Skeletal muscle cell (primary cell): Measurements from ENCODE around the gene ARMC12.

Source experiments
- DNase-seq: peaks from one replicate; pipeline ENCODE4 v3.0.0-alpha.2; 2010; ENCODE audit warnings: low read depth
- H3K4me3 ChIP-seq: 2 replicates; pipeline ENCODE4 v1.5.1; 2011; ENCODE audit warnings: low read depth, mild to moderate bottlenecking, control low read depth, low read length, moderate library complexity

The ARMC12 gene

GRCh38 chr6:35790683-35791082 is 53.9 kb downstream of the ARMC12 start:
- no peak overlapping the region for H3K4me3 ChIP-seq
- no peak for DNase-seq

DNA sequence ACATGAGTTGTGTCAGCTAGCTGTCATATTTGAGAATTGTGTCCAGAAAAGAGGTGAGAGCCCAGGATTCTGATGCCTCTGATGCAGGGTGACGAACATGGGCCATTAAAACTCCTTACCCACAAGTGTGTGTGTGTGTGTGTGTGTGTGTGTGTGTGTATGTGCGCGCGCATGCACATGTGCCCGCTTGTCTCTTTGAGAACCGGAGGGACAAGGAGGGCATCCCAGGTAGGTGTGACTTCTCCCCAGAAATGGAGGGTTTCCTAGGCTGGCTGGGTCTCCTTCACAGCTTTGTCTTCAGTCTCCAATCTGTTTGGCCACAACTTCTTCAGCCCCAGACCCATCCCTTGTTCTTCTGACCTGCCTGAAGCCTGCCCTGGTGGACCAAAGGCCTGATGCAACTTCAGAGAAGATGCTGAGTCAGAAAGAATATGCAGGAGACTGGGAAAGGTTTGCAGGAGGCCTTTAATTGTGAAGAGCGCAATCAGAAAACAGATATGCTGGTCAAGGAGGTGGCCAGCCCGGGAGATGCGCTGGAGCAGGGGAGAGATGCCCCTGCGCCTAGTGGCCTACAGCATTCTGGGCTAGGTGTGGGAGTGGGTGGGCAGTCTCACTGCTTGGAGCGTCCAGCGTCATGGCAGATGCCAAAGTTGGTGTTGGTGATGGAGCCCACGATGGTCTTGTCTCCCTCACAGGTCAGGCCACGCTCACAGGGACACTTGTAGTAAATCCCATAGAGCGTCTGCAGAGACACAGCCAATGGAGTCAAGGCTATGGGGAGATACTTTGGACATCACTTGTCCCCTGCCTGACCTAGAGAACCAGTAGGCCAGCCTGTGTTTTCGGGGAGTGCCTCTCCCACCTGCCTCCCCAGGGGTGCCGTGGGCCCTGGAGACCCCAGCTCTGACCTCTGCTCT is 58.0 kb downstream of the ARMC12 start:
- DNase-seq: no peak
- H3K4me3 ChIP-seq: no peak overlapping the region

GRCh38 chr6:35795453-35796071 is 58.7 kb downstream of the ARMC12 start:
- no peak overlapping the region for H3K4me3 ChIP-seq
- no peak for DNase-seq

- DNase-seq: no peak
- H3K4me3 ChIP-seq: no peak overlapping the region
These were observed 59.4 kb downstream of the ARMC12 start for GRCh38 chr6:35796236-35796635.

DNA sequence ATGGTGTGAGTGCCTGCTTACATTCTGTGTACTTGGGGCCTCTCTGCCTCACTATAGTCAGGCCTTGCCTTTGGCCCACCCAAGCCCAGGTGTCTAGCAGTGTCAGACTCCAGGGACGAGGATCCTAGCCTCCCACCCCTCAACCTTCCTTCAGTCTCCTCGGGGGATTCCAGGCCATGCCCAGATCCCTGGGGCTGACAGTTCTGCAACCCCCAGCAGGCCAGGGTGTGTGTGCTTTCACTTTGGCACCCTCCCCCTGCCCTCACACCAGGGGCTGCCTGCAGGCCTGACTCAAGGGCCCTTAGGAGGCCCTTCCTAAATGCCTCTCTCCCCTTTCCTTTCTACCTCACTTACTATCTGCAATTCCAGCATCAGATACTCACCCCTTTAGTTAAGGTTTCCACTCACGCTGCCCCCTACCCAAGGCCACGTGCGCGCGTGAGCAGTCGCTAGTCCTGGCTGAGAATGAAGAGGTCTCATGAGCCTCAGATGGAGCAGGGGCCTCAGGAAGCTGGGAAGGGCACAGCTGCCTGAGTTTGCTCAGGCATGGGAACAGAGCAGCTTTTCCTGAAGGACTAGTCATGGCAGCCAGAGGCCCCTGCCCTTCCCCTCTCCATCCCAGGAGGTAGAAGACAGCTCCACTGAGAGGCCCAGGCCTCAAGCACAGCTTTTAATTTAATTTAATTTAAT is 61.1 kb downstream of the ARMC12 start:
- no peak overlapping the region for H3K4me3 ChIP-seq
- no peak for DNase-seq
